Measurements from ENCODE around the gene RSPRY1. TPM values are rescaled to one million over a fixed set of nuclear protein-coding genes. Genes with fewer than 3 reads are reported as not detected.

The RSPRY1 gene
- total RNA-seq, result 17.1 TPM
- long read RNA-seq, transcript RSPRY1-201 (15 exons, 3,547 nt), result major isoform, 15 of 29 reads
- long read RNA-seq, partial matches to known transcripts, result 5 of 29 reads
- long read RNA-seq, other reads (novel, unspliced or antisense), result 9 of 29 reads

DNA sequence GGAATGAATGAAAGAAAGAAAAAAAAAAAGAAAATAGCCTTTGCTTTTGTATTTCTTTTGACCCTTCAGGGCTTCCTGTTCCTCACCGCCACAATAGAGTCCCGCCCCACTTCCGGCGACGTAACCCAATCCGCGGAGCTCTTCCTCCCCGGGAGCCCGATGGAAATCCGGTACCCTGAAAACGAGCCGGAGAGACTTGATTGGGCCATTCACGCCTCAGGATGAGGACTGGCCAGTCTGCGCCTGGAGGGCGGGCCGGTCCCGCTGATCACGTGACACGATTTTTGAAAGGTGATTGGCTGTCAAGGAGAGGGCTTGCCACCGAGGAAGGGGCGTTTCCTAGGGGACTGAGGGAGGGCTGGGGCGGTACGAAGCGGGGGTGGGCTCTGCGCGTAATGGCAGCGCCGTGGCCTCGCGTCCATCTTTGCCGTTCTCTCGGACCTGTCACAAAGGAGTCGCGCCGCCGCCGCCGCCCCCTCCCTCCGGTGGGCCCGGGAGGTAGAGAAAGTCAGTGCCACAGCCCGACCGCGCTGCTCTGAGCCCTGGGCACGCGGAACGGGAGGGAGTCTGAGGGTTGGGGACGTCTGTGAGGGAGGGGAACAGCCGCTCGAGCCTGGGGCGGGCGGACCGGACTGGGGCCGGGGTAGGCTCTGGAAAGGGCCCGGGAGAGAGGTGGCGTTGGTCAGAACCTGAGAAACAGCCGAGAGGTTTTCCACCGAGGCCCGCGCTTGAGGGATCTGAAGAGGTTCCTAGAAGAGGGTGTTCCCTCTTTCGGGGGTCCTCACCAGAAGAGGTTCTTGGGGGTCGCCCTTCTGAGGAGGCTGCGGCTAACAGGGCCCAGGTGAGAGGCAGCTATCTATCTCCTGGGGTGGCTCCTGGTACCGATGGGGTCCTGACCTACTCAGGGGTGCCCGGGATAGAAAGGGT, at the start of gene RSPRY1, which contains the start of gene PSME3IP1:
Gene RSPRY1, plus strand, starts transcription at position 385 of the 927 bp plus-strand sequence. CDS start 18,330 bp downstream, outside the sequence.
Gene PSME3IP1, minus strand, starts transcription at position 95 of the 927 bp plus-strand sequence. CDS start 12,185 bp downstream, outside the sequence.
- peak; percentile 100 for DNase-seq (ENCODE audit: low spot score)
- intact Hi-C loops (cut with DNase I), result loop anchor here (5.0 kb wide), 2 partner anchors 61 to 116 kb away; partner anchors contain the start of gene ARL2BP

GRCh38 chr16:57137043-57137442, 49.1 kb upstream of the RSPRY1 start:
- DNase-seq (ENCODE audit: low spot score), result no peak

DNA sequence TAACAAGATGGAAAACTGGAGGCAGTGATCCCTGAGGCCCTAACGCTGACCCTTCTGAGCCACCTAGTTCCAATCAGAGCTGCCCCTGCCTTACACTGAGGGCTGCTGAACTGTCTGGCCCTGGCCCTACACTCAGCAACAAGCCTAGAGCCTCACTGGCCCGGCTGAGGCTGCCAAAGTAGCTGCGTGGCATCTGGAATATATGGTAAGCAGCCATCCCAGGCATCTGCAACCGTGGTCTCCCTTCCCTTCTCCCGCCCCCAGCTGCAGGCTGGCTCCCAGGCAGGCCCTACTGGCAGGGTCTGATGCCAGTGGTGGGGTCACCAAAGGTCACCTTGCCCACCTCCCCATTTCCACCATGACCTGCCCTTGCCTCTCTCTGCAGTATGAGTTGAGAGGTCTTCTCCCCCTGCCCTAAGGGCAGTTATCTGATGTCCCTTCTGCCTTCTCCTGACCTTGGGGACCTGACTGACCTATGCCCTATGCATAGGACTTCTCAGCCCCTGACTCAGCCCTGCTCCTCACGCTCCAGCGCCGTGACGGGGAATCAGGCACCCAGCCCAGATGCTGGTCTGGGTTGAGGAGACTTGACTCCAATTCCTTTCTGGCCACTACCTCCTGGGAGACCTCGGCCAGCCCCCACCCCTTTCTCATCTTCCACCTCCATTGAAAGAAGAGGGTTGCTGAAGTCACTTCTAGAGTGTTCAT, 48.4 kb upstream of the RSPRY1 start:
- intact Hi-C loops (cut with DNase I), result no loop called here
- no peak for DNase-seq (ENCODE audit: low spot score)

More at GRCh38 chr16:57137043-57137442, 49.1 kb upstream of the RSPRY1 start:
- intact Hi-C loops (cut with DNase I), result no loop called here

DNA sequence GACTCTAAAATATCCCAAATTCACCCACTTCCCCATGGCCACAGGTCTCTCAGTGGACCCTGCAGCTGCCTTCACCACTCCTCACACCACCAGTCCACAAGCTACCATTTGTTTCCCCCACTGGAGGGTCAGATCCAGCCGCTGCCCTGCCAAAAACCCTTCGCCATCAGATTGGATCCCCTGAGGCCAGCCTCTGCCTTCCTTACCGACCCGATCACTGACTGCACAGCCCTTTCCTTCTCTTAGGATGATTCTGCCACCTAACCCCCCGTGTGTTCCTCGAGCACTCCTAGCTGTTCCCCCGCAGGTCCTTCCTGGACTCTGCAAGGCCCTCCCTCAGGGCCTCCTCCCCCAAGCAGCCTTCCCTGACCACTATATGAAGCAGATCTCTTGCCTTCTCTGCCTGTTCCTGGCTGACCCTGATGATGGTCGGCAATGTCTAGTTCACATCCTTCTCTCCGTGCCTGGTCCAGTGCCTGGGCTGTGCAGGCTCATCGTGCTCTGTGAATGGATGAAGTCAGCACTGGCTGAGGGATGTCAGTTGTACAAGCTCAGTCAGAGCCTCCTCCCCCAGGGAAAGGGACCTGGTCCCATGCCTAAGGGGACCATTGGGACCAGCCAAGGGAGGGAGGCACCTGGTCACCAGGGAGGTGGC, 47.7 kb upstream of the RSPRY1 start:
- intact Hi-C loops (cut with DNase I), result no loop called here
- no peak for DNase-seq (ENCODE audit: low spot score)

DNA sequence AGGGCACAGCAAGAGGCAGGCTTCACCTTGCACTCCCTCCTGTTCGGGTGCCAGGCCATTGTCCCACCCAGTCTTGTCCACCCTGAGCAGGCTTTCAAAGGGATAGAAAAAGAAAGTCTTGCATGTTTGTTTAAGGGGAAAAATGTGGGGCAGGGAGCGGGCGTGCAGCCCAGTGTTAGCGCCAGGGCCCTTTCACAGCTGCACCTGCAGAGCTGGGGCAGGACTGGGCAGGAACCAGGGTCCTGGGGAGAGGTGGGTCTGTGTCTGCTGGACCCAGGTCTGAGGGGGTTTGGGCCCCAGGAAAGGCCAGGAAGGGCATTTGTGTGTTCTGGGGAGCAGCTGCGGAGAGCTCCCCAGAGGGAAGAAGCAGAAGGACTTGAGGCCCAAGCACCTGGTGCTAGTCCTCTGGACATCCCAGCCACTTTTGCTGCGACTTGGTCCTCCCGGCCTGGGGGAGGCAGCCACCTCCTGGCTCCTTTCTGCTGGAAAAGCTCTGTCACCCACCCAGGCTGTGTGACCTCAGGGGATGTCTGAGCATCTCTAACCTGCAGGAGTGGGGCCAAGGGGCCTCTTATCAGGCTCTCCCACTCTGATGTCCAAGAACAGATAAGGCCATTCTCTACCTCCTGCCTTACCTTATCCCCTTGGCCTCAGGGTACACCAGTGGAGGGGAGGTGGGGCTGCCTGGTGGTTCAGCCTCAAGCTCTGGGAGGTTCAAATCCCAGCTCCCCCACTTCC, 45.0 kb upstream of the RSPRY1 start:
- no peak for DNase-seq (ENCODE audit: low spot score)
- intact Hi-C loops (cut with DNase I), result no loop called here

- intact Hi-C loops (cut with DNase I), result no loop called here
- DNase-seq (ENCODE audit: low spot score), result no peak
Measured at GRCh38 chr16:57141822-57142631, 44.1 kb upstream of the RSPRY1 start.

- intact Hi-C loops (cut with DNase I), result no loop called here
- no peak for DNase-seq (ENCODE audit: low spot score)
Measured at GRCh38 chr16:57143149-57143921, 42.8 kb upstream of the RSPRY1 start.

- intact Hi-C loops (cut with DNase I), result no loop called here
- no peak for DNase-seq (ENCODE audit: low spot score)
Measured at GRCh38 chr16:57144027-57144426, 42.1 kb upstream of the RSPRY1 start.

DNA sequence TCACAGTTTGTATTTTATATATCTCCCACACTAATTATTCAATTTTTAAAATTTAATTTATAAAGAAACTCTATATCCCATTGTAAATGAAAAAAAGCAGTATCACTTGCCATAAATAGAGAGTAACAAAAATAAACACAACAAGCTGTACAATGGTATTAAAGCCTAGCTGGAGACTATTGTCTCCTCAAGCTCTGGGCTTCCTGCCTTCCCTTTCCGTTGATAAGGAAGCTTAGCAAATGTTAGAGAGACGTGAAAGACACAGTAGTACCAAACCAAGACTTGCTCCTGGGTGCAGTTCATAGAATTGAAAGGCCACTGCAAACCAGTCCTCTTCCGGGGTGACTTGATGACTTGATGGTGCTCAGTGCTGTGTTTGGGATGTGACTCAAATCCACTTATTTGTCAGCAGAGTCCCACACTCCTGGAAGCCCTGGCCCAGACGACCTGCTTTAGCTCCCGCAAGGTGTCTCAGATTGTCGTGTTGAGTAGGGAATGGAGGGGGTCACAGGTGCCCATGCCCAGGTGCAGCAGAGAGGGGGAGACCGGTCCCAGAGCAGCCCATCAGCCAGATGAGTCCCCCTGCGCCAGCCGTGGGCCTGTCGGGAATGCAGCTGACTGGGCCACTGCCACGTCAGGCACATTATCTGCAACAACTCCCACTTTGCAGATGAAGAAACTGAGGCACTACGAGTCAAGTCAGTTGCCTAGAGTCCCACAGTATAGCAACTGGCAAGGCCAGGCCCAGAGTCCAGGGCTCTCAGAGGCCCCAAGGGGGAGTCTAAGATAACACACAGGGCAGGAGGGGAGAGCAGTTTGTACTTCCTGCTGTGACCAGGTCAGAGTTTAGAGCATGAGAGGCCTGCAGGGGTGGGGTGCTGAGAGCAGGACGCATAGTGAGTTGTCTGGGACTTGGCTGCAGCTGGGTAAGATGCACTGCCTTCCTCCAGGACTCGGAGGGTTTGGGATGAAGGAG, 40.8 kb upstream of the RSPRY1 start:
- intact Hi-C loops (cut with DNase I), result no loop called here
- no peak for DNase-seq (ENCODE audit: low spot score)

DNA sequence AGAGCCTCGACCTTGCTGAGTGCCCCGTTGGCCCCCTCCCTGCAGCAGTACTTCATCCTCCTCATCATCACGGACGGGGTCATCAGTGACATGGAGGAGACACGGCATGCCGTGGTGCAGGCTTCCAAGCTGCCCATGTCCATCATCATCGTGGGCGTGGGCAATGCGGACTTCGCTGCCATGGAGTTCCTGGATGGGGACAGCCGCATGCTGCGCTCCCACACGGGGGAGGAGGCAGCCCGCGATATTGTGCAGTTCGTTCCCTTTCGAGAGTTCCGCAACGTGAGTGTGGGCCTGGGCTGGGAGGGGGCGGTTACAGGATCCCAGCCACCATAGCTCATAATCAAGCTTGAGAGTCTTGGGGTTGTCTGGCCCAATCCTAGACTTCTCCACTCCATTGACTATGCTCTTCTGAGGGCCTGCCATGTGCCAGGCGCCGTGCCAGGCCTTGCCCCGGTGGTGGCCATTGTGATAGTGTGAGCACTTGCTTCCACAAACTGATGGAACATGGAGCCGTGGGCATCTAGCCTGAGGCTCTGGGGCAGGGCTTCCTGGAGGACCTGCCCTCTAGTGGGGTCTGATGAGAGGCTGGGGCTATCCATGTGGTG, 40.0 kb upstream of the RSPRY1 start:
- intact Hi-C loops (cut with DNase I), result no loop called here
- DNase-seq (ENCODE audit: low spot score), result no peak

DNA sequence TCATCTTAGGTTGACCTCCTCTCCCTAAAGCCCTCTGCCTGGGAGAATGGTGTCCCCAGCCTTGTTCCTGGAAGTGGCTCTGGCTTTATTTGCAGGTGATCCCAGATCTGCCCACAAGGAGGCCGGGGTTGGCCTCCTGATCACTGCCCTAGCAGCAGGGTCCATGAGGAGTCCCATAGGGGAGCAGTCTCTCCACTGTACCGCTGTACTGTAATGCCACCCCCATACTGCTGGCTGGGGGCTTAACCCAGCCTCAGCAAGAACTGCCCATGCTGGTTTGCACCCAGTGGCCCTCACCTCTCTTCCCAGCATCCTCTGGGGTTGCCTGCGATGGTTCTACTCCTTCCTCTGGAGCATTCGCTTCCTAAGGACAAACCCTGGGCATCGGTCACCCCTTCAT, 39.4 kb upstream of the RSPRY1 start:
- no peak for DNase-seq (ENCODE audit: low spot score)
- intact Hi-C loops (cut with DNase I), result no loop called here

DNA sequence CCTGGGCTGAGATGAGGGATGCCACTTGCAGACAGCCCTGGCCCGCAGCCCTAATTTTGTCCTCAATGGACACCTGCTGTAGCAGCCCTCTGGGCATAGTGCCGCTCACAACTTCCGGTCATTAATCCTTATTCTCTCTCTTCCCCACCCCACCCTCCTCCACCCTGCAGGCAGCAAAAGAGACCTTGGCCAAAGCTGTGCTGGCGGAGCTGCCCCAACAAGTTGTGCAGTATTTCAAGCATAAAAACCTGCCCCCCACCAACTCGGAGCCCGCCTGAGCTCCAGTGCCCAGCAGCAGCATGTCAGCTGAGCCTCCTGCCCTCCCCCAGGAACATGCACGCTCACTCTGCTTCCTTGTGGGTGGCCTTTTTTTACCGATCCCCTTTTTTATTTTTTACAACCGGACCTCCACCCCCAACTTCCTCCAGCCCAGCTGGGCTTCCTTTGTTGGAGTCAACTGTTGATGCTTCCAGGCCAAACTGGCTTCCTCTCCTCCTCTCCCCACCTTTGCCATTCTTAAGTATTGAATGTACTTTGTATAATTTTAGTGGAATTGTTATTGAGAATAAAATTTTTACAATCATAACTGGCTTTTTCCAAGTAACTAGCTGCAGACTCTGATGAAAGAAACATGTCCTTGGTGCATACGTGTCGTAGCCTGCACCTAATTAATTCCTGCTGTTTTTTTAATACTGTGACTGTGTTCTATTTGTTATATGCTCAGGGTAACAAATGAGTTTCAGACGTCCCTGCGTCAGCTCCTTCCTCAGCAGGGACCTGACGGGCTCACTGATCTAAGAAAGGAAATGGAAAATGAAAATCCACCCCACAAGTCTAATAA, 38.5 kb upstream of the RSPRY1 start:
- DNase-seq (ENCODE audit: low spot score), result no peak

DNA sequence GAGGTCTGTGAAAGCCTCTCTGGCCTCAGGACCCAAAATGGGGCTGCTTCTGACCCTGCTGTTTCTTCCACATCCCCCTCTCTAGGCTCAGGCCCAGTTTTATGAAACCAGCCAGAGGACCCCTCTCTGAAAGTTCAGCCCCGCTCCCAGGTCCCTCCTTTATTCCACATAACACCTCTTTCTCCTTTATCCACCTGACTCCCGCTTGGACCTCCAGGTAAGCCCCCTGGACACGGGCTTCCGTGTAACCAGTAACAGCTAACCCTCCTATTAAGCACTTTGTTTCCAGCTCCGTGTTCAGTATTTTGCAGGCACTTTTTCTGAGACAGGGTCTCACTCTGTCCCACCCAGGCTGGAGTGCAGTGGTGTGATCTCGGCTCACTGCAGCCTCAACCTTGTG, 37.6 kb upstream of the RSPRY1 start:
- DNase-seq (ENCODE audit: low spot score), result no peak
- intact Hi-C loops (cut with DNase I), result no loop called here

More for the DNA sequence above, 38.5 kb upstream of the RSPRY1 start:
- intact Hi-C loops (cut with DNase I), result no loop called here

DNA sequence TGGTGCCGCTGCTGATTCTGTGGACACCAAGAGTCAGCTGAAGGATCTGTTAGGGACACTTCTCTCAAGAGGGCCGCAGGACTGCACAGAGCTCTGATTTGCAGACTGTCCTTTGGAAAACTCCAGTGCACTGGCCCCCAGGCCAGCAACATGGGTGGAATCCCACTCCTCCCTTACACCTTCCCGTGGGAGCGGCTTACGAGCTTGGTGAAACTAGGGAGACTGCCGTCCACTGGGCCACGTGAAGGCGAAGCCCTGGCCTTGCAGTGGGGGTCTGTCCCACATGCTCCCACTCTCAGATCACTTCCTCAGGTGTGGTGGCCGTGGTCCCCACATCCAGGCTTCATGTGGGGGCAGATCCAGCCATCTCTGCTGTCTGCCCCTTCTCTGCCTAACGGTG, 36.7 kb upstream of the RSPRY1 start:
- DNase-seq (ENCODE audit: low spot score), result no peak
- intact Hi-C loops (cut with DNase I), result no loop called here

DNA sequence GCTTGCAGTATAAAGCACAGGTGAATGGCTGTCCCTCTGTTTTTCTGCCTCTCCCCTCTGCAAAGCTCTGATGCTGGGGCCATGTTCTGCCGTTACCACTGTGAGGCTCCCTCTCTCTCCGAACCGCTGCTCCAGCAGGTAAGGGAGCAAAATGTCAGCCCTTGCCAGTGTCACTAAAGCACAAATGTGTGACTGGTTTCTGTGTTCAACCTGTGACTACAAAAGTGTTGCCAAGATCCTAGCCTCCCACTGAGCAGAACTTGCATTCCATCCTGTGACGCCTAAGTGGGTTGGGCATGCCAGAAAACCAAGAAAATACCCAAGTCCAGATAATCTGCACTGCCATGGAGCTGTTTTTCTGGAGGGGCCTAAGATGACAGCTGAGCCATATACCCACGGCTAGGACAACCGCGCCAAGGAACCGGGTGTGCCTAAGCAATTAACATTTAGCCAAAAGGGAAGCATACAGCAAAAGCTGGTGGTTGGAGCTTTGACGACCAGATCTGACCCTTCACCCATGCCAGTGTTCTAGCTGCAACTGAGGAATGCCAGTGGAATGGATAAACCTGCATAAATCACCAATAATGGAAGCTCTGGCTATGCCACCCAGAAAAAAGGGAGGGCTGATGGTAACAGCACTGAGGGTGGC, 35.3 kb upstream of the RSPRY1 start:
- intact Hi-C loops (cut with DNase I), result no loop called here
- DNase-seq (ENCODE audit: low spot score), result no peak
